ENCODE measurements around the gene PEX6.
"Not testable (repeated sequence)": the region's sequence is repeated elsewhere in the genome, so short reads cannot be mapped to it uniquely, and the experiment has no call there.

The PEX6 gene

DNA sequence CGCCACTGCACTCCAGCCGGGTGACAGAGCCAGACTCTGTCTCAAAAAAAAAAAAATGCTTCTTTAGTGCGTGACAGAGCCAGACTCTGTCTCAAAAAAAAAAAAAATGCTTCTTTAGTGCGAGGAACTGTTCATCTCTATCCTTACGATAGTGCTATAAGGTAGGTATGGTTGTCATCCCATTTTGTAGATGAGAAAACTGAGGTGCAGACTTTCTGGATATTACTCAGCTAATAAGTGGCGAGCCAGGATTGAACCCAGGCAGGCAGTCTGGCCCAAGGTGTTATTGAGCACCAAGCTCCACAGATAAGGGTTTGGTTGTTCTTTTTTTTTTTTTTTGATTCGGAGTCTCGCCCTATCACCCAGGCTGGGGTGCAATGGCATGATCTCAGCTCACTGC lies 22.9 kb upstream of the PEX6 start:
- DNase-seq (ENCODE audit: low read depth in 1 of 2, low spot score in 1 of 2), result no peak

- not testable (repeated sequence) for DNase-seq (ENCODE audit: low read depth in 1 of 2, low spot score in 1 of 2)
These were observed 19.2 kb upstream of the PEX6 start for GRCh38 chr6:42998205-42998604.

DNA sequence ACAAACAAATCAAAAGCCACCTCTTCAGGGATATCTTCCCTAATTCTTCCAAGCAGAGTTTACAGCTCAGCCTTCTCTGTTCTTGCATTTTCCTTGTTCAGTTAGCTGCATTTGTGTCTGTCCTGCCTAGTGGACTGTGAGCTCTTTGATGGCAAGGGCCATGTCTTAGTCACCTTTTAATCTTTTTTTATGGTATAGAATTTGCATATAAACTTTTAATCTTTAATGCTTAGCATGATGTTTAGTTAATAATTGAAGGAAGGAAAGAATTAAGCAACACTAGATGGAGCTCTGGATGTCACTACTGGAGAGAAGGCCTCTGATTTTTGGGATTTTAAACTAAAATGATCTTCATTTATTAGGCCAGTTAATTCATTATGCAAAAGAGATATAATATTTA lies 17.5 kb upstream of the PEX6 start:
- DNase-seq (ENCODE audit: low read depth in 1 of 2, low spot score in 1 of 2), result no peak

DNA sequence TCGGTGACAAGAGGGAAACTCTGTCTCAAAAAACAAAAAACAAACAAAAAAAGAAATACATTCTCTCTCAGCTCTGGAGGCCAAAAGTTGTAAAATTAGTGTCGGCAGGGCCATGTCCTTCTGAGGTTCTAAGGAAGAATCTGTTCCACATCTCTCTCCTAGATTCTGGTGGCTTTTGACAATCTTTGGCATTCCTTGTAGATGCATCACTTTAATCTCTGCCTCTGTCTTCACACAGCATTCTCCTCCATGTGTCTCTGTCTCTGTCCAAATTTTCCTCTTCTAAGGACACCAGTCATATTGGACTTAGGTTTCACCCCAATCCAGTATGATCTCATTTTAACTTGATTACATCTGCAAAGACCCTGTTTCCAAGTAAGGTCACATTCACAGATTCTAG lies 14.5 kb upstream of the PEX6 start:
- DNase-seq (ENCODE audit: low read depth in 1 of 2, low spot score in 1 of 2), result no peak

GRCh38 chr6:42989923-42990322 lies 10.9 kb upstream of the PEX6 start:
- DNase-seq (ENCODE audit: low read depth in 1 of 2, low spot score in 1 of 2), result no peak

- DNase-seq (ENCODE audit: low read depth in 1 of 2, low spot score in 1 of 2), result no peak
These were observed 9.6 kb upstream of the PEX6 start for GRCh38 chr6:42988486-42989020.

- DNase-seq (ENCODE audit: low read depth in 1 of 2, low spot score in 1 of 2), result no peak
These were observed 8.8 kb upstream of the PEX6 start for GRCh38 chr6:42987533-42988451.

GRCh38 chr6:42984924-42985475 lies 6.0 kb upstream of the PEX6 start:
- DNase-seq (ENCODE audit: low read depth in 1 of 2, low spot score in 1 of 2), result no peak

DNA sequence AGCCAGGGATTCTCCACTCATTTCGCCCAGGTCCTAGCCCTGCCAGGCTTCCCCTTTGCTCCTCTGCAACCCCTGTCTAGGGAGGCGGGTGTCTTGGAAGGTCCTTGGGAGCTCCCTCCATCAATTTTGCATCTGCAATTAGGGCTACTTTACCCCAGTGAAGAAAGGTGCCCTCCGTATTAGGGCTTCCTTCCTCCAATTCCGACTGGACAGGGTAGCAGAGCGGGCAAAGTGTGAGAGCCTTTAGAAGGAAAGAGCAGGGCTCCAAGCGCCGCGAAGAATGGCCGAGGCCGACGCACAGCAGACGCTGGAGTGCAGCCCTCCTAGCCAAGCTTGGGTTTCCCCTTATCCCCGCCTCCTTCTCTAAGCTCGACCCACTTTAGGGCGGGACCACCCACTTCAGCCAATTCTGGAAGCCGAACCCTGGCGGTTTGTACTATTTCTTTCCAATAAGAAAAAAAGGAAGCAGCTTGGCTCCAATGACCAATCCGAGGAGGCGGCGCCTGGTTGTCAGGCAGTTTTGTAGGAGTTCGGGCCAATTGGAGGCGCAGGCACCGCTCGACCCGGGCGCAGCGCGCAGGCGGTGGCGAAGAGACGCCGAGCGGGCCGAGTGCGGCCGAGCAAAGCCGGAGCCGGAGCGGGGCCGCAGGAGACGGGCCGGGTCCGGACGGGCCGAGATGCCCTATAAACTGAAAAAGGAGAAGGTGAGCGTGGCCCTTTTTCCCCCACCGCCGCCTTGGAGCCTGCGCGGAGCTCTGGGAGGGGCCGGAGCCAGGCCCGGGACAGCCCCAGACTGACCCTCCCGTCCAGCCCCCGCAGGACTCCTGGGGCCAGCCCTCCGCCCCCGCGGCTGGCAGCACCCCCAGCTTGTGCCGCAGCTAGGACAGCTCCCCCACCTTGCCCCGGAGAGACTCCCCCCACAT lies 5.3 kb upstream of the PEX6 start, which contains the start of gene PPP2R5D:
Gene PPP2R5D (plus strand): TSS at position 570 of the 923 bp plus-strand sequence. CDS start 108 bp downstream, at position 678.
- DNase-seq (ENCODE audit: low read depth in 1 of 2, low spot score in 1 of 2), result peak; percentile 86 to 96

DNA sequence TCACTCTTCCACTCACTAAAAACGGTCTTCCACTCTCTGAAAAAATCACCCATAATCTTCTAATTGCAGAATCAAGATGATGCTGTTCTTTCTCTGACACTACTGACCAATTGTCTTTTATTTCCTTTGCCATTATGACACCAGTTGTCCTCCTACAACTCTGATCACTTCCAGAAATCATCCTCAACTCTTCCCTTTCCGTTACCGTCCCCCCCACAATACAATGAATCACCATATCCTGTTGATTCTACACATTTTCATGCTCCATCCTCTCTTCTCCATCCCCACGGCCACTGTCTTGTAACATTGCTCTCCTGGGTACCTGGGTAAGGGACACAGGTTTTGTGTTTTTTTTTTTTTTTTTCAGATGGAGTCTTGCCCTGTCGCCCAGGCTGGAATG lies 2.9 kb upstream of the PEX6 start:
- DNase-seq (ENCODE audit: low read depth in 1 of 2, low spot score in 1 of 2), result no peak

GRCh38 chr6:42979523-42980177 lies 669 bp upstream of the PEX6 start:
- DNase-seq (ENCODE audit: low read depth in 1 of 2, low spot score in 1 of 2), result no peak

GRCh38 chr6:42978487-42978838 lies 518 bp downstream of the PEX6 start:
- no peak for DNase-seq (ENCODE audit: low read depth in 1 of 2, low spot score in 1 of 2)

- no peak for DNase-seq (ENCODE audit: low read depth in 1 of 2, low spot score in 1 of 2)
These were observed 4.0 kb downstream of the PEX6 start for GRCh38 chr6:42974919-42975505.

DNA sequence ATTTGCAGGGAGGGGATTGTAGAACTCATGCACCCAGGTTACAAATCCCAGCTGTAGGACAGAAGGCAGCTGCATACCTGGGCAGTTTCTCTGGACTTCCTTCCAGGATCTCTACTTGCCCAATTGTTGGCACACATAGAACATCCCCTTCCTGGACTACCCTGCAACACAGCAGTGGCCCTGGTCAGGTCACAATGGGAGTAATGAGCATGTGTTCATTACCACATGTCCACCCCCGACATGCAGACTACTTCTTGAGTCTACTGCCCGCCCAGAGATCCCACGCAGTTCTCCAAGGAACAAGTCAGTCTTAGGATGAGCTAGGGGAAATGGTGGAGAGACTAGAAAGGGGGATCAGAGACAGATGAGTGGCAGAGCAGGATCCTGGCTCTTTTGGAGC lies 5.1 kb downstream of the PEX6 start:
- no peak for DNase-seq (ENCODE audit: low read depth in 1 of 2, low spot score in 1 of 2)

- DNase-seq (ENCODE audit: low read depth in 1 of 2, low spot score in 1 of 2), result no peak
These were observed 7.1 kb downstream of the PEX6 start for GRCh38 chr6:42971746-42972327.

- DNase-seq (ENCODE audit: low read depth in 1 of 2, low spot score in 1 of 2), result no peak
These were observed 7.9 kb downstream of the PEX6 start for GRCh38 chr6:42970871-42971612.

DNA sequence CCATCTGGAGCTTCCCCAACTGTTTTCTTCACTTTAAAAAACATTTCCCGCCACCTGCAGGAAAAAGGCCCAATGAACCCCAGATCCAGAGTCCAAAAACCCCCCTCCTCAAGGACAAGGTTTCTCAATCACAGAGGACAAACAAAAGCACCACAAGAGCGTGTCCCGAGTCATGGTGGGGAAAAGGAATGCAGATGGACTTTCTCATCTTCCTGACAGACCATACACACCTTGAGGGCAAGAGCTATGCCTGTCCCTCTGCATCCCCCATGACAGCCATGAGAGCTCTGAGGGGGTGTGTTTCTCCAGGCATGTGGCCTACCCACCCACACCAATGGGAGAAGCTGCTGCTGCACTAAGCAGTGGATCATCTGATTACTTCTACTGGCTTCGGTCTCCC lies 9.0 kb downstream of the PEX6 start:
- no peak for DNase-seq (ENCODE audit: low read depth in 1 of 2, low spot score in 1 of 2)

DNA sequence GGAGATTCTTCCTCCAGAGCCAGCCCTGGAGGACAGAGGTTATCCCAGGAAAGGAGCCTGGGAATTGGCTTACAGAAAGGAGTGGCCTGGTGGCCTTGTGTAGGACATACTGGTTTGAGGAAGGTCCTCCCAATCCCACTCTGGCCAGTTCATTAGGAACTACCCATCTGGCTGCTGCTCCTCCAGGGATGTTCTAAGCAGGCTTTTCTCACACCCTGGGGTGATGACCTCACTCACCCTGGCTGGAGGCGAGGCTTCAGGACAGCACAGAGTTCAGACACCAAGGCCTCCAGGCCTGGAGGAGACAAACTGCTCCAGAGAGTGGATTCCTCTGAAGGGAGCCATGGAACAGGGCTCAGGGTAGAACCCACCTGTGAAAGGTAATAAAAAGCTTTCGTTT lies 9.6 kb downstream of the PEX6 start:
- DNase-seq (ENCODE audit: low read depth in 1 of 2, low spot score in 1 of 2), result no peak

DNA sequence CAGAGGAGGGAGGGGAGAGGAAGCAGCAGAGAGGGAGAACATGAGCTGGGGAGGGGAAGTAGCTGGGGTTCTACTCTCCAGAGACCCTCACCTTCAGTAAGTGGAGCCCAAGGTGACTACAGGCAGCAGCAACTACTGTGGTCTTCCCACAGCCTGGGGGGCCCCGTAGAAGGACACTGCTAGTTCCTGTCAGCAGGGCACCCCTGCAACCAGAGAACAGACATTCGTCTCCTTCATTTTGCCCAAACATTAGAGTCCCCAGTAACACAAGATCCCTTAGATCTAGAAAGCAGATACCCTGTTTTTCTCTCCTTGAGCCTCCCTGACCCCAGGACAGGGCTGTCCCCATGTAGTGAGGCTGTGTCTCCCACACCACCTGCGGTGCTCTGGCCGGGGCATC lies 10.2 kb downstream of the PEX6 start:
- DNase-seq (ENCODE audit: low read depth in 1 of 2, low spot score in 1 of 2), result no peak
